GM19328 (cell line): ENCODE results near the gene NFATC1.

ENCODE experiments used
- ATAC-seq: cut with Tn5 transposase; IDR thresholded peaks from one replicate; pipeline ENCODE4 v1.9.1; 2021; ENCODE audit warnings: mild to moderate bottlenecking, moderate library complexity; ENCODE audit not compliant: unreplicated experiment

Gene NFATC1

DNA sequence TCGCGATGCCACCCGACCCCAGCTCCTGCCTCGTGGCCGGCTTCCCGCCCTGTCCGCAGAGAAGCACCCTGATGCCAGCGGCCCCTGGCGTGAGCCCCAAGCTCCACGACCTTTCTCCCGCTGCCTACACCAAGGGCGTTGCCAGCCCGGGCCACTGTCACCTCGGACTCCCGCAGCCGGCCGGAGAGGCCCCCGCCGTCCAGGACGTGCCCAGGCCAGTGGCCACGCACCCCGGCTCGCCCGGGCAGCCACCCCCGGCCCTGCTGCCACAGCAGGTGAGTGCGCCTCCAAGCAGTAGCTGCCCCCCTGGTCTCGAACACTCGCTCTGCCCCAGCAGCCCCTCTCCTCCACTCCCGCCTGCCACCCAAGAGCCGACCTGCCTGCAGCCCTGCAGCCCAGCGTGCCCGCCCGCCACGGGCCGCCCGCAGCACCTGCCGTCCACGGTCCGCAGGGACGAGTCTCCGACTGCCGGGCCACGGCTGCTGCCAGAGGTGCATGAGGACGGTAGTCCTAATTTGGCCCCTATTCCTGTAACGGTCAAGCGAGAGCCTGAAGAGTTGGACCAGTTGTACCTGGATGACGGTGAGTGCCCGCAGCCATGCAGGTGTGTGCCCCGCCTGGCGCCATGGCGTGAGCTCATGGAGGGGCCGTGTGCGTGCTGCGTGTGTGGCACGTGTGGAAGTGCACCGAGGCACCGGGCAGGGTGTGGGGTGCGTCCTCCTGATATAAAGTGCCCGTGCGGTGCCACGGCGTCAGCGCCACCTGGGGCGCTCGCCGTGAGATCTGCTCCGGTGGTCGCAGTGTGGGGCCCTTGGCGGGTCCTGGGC is 90.8 kb downstream of the NFATC1 start:
- no peak for ATAC-seq

DNA sequence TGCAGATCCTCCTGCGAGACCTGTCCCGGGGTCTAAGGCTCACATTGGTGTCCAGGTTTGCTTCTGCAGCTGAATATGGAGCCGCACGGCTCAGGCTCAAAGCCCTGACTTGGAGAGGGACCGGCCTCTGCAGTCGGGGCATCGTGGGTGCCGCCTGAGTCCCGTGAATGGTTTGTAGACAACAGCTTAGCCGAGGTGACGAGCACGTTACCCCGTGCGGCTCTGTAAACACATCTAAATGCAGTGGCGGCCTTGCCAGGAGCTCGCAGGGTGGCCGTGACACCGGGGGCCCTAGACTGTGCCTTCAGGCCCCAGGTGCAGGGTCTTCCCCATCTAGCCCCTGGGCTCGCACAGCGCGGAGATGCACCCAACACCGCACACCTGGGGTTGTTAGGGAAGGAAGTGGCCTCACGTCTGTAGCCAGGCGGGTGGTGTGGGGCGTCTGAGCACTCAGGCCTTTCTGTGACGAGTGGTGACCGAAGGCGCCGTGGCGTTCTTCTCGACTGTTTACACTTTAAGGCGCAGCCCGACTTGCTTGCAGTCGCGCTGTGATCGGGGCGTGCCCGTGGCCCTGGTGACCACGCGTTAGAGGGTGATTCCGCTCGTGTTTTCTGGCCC is 91.6 kb downstream of the NFATC1 start:
- ATAC-seq = no peak

DNA sequence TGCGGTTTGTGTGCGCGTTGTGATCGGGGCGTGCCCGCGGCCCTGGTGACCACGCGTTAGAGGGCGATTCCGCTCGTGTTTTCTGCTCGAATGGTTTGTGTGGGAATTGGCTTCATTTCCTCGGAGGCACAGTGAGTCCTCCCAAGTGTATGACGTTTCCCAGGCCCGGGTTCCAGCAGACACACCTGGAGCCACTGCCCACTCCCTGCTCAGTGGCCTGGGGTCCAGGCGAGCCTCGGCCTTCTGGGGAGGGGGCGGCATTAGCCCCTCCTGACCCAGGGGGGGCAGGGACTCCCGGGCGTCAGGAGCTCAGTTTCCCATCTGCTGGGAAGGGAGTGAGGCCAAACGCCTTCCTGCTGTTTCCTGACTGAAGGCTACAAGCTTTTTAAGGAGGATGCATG is 92.1 kb downstream of the NFATC1 start:
- ATAC-seq = no peak

DNA sequence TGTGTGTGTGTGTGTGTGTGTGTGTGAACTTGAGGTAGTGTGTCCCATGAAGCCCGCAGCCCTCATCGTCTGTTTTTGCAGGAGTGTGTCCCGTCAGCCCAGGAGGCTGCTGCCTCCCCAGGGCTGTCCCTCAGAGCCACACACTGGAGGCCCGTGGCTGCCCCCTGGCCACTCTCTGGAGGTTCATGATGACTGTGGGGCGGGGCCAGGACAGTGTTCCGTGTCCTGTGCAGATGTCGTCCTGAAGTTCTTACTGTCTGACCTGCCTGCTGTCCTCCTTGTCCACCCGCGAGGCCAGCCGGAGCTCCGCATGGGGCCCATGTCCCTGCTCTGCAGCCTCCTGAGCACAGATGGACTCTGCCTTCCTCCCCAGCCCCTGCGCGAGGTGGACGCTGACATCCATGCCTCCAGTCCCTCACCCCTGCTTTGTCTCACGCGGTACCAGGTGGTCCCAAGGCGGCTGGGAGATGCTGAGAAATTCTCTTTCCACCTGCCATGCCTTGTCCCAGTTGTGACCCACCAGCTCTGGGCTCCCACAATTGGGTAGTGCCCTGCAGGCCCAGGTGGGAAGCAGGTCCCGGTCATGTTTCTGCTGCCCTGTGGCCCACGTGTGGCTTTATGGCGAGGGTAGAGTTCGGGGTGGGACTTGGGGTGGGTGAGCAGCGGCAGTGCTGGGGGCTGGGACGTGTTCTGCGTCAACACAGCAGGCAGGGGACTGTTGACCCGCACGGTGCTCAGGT is 92.8 kb downstream of the NFATC1 start:
- ATAC-seq = no peak

DNA sequence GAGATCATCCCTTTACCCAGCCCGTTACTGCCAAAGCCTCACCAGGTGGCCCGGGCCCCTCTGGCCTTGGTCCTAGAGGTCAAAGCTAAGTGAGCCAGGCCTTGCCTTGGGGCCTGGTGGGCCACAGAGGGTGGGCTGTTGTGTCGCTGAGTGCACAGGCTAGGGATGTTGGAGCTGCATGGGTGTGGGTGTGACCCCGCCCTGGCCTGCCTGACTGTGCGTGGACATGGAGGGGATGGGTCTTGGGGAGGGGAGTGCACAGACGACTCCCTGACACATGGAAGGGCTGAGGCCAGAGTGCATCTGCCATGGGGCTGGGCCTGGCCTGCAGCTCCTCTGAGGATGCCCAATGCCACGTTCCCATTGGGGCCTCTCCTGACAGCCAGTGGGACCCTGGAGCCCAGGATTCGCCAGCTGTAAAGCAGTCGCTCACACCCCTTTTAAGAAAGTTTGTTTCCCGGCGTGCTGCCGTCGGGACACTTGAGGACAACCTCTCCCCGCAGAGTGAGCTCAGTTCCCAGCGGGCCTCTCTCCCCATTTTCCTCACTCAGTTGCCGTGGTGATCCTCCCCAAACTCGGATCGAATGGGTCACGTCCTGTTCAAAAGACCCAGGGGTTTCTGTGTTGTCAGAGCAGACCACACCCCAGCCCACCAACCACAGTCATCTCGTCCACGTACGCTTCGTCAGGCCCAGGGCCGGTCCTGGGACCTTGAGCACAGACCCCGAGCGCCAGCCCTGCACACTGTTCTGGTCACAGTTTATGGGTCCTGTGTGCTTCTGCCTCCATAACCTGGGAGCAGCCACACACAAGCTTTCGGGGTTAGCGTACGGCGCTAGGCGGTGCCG is 93.5 kb downstream of the NFATC1 start:
- ATAC-seq = no peak

DNA sequence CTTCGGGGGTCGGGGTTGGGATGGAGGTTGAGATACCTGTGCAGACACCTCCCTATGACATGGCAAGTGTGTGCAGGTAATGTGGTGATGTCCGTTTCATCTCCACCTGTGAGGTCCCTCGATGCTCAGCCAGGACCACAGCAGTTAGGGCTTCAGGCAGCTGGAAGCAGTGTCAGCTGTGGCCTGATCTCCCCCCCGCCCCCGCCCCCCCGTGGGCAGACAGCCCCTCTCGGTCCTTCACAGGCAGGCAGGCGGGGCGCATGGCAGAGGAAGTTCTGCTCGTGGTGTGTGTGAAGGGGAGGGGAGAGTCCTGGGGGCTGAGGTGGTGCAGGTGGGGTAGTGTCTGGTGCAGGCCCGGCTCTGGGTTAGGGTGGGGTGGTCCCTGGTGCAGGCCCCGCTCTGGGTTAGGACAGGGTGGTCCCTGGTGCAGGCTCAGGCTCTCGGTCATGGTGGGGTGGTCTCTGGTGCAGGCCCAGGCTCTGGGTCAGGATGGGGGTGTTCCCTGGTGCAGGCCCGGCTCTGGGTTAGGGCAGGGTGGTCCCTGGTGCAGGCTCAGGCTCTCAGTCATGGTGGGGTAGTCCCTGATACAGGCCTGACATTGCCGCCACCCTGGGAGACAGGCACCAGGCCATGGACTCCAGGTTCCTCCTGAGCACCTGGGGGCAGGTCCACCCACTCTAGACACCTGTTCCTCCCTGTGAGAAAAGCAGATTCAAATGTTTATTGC is 94.3 kb downstream of the NFATC1 start:
- no peak for ATAC-seq

DNA sequence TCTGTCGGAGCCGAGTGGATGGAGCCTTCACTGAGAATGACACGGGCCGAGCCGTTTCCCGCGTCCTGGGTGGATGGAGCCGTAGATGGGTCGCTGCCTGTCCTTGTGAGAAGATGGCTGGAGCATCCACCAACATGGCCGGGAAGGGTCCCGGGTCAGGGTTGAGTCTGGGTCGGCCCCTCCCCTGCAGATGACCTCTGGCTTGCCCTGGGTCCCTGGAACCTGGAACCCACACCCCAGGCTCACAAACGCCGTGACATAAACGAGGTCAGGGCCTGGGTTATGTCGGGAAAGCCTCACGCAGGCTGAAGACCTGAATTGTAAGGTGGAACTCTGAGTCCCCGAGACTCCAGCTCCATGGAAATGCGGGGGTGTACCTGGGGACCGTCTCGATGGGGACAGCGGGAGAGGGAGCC is 94.9 kb downstream of the NFATC1 start:
- no peak for ATAC-seq

DNA sequence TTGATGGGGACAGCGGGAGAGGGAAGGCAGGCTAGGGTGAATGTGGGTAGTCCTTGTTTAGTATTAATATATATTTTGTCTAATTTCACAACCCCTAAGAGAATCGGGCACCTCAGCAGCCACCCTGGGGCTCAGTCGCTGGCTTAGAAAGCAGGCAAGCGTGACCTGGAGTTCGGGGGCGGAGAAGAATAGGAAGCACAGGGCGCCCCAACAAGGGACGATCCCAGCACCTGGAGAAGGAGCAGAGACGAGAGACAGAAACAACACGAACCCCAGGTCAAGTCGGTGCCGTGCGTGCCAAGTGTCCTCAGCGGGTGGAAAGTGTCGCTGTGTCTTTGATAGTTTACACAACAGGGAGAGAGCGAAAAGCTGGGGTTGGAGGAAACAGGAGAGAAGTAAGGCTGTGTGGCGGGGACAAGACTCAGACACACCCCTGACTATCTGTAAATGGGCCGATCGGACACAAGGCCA is 95.4 kb downstream of the NFATC1 start:
- no peak for ATAC-seq

DNA sequence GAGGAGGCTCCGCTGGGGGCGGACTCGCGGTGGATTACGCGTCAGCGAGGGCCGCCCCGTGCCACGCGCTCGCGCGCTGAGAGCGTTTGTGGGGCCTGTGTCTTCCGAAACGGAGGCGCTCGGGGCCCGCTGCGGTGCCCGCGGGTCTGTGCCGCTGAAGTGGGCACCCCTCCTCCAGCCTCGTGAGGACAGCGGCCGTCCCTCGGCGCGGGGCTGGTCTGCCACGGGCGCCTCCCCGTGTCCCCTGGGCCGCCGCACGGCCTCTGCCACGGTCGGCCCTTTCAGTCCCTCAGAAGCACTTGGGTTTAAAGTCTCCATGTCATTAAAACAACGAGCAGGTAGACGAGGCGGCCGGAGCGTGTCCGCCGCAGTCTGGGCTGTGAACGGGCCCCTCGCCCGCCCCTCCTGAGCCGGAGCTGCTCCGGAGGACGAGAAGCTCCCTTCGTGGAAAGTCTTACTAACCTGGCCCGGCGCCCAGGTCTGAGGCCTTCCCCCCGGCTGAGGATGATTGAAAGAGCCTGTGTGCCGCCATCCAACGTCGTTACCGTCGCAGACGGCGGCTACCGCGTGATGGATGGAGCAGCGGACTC is 97.6 kb downstream of the NFATC1 start:
- no peak for ATAC-seq

DNA sequence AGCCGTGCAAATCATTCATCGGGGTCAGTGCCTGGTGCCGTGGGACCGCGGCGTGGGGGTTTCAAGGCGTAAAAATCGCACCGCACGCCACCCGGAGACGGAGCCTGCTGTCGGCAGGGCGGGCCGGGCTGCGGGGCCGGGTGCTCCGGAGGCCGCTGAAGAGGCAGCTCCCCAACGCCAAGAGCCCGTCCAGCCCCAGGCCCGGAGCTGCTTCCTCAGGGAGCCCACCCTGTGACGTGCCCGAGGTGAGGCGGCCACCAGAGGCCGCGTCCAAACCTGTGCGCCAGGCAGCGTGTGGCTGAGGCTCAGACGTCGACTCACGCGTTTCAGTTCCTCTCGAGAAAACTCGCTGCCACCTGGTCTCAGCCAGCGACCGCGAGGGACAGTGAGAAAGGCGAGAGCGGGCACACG is 98.1 kb downstream of the NFATC1 start:
- ATAC-seq = no peak

DNA sequence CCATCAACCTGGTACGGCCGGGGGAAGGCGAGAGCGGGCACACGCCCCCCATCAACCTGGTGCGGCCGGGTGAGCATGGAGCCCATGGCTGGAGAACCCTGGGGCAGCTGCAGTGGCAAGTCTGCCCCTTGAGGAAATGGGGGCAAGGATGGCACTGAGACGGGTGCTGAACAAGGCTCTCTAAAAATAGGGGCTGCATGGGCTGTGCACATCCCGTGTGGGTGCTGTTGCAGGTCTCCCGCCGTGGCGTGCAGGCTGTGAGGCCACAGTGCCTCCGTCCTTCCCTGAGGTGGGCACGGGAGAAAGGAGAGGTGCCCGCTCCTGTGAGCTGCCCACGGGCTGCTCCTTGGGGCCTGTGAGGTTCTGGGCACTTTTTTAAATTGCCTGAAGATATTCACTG is 99.2 kb downstream of the NFATC1 start:
- no peak for ATAC-seq

DNA sequence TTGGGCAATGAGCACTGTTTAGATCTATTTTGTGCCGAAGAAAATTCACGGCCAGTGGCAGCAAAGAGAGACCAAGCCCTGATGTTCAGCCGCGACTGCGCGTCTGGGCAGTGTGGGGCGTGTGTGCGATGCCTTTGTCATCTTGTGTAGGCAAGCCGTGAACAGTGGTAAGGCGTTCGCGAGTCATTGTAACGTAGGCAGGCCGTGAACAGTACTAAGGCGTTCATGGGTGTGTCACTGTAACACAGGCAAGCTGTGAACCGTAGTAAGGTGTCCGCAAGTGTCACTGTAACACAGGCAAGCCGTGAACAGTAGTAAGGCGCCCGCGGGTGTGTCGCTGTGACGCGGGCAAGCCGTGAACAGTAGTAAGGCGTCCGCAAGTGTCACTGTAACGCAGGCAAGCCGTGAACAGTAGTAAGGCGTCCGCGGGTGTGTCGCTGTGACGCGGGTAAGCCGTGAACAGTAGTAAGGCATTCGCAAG is 99.9 kb downstream of the NFATC1 start:
- no peak for ATAC-seq

DNA sequence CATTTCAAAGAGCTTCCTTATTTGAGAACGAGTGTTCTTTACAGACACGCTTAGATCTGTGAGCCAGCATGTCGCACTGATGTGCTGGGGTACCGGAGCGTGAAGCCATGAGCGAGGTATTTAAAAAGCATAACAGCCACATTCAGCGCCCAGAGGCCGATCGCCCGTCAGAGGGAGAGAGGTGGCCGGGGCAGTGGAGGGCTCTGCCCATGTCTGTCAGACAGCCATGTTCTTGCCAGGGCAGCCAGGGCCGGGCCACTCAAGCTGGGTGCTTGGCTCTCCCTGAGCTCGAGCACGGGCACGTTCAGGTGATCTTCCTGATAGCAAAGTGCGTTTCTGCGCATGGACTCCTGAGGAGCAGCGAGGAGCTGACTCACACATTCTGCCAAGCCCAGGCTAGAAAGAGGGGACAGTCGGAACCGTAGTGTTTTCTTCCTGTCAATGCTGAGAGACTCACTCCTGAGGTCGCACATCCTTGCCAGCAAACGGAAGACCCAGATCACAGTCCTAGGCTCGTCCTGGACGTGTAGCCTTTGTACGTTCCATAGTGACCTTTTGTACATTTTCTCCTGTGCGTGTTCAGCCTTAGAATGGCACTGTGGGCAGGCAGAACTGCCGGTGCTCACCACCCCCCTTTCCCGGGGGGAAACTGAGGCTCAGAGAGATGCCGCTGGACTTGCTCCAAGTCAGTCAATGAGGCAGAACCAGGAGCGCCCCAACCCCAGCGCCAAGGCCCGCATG is 100.7 kb downstream of the NFATC1 start:
- ATAC-seq = no peak

DNA sequence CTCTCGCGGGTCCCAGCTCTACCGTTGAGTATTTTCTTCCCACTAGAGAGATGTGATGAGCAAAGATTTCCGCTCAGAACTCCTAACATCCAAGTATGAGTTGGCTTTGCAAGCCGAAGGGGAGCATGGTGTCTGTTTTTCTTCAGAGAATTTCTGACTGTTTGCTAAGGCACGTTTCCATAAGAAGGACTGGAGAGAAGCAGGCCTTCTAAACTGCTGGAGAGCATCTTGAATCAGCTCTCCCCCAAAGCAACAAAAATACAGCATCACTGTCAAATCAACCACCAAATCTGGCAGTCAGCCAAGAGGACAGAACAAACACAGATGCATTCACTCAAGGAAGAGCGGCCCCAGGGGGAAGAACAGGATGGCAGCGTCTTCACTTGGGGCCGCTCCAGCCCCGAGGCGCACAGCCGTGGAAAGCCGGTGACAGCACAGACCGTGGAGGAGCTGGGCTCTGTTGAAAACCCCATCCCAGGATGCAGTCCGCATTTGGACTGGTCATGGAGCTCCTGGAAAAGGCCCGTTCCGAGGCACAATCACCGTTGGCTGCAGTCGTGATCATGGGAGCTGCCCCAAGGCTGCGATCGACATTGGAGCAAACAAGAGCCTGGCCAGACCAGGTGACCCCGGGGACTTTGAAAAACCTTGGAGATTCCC is 101.4 kb downstream of the NFATC1 start:
- ATAC-seq = no peak

DNA sequence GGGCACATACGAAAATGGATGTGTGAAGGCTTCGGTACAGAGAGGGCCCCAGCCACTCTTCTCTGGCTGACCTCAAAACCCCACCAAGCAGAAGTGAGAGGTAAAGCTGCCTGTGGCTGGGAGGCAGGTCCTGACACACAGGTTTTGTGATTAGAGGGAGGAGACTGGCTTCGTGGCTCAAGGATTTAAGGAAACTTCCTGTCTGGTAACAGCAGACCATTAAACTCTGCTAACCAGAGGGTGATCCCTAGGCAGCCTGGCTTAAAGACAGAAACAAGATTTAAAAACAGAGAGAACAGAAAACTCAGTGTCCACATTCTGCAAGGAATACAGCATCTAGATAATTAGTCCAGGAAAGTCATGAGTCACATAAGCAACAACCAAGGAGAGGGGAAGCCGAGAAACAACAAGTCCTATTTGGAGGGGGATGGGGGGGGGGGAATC is 101.9 kb downstream of the NFATC1 start:
- ATAC-seq = no peak

DNA sequence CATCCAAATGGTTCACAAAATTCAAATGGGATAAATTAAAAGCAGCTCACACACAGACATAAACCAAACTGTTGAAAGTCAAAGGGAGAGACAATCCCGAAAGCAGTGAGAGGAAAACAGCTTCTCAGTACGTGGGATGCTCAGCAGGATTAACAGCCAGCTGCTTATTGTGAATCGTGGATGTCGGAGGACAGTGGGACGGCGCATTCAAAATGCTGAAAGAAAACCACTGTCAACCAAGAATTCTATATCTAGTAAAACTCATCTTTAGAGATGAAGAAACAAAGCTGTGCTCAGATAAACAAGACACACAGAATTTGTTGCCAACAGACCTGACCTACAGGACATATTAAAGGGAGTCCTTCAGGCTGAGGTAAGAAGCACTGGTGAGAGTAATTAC is 102.9 kb downstream of the NFATC1 start:
- no peak for ATAC-seq

DNA sequence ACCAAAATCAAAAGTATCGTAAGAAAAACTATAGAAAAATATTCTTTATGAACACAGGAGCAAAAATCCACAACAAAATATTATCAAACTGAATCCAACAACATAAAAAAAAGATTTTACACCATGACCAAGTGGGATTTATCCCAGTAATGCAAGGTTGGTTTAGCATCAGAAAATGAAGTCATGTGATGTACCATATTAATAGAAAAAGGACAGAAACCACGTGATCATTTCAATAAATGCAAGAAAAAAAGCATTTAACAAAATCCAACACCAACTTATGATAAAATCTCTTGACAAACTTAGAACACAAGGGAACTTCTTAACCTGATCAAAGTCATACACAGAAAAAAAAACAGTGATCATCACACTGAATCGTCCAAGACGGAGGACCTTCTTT is 105.3 kb downstream of the NFATC1 start:
- ATAC-seq = no peak

DNA sequence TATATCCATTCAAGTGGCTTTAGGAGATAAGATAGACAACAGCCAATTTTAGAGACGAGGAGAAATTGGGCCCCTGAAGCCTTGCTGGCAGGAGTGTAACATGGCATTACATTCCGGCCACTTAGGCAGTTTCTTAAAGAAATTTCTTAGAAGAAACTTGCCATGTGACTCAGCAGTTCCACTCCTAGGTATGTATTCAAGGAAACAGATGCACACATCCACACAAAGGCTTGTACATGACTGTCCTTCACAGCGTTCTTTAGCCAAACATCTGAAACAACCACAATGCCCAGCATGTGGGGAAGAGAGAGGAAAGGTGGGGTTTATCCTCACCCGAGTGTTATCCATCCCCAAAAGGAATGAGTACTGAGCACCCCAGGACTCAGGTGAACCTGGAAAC is 107.1 kb downstream of the NFATC1 start:
- no peak for ATAC-seq
